K562 (cell line): Measurements from ENCODE around the gene PRSS21. TPM values are rescaled to one million over a fixed set of nuclear protein-coding genes. Genes with fewer than 3 reads are reported as not detected.

Experiments
- ATAC-seq: fragments of 200-7000 bp; cut with Tn5 transposase; 3 replicates; pipeline ENCODE4 v1.9.1; 2020; ENCODE audit warnings: moderate library complexity
- BruUV-seq: library from RNA; stranded (reverse); fragments of 400-500 nt; replicated peaks from 2 replicates; lab custom pipeline; 2021; lab: Mats Ljungman, UMichigan
- CTCF ChIA-PET: fragments of 300-600 bp; formaldehyde crosslinking; extraction: SDS; loops from one replicate; lab custom pipeline; 2021; ENCODE audit warnings: low intra/inter-chr PET ratio; lab: Yijun Ruan, JAX
- POLR2A ChIA-PET: fragments of 300-600, 350-650 bp; sonication (Branson Sonifier 250); formaldehyde crosslinking; extraction: SDS; loops from one replicate; lab custom pipeline; 2021; ENCODE audit warnings: antibody characterized with exemption, inconsistent platforms; lab: Yijun Ruan, JAX
- DNase-seq, 4 experiments: peaks; one replicate each; pipeline versions ENCODE4 v3.0.0 to v3.0.0-alpha.2; 2011 to 2018; ENCODE audit warnings: low spot score in 3 of 4, mixed read lengths in 3 of 4; ENCODE audit errors: extremely low read depth in 1 of 4
- FAIRE-seq: peaks from 2 replicates; lab custom pipeline; 2011; peaks lifted over from hg19 to GRCh38; lab: Jason Lieb, UNC
- H2AFZ ChIP-seq: 2 replicates; pipeline ENCODE4 v1.6.0; 2011; ENCODE audit warnings: low read depth, low read length, control low read depth, inconsistent platforms
- H3K27ac ChIP-seq: fragments of 200-600 bp; 3 replicates; pipeline ENCODE4 v1.8.0; 2011; ENCODE audit warnings: low read depth, mild to moderate bottlenecking, control low read depth, inconsistent platforms, low read length, moderate library complexity, mixed read lengths; ENCODE audit errors: extremely low read depth
- H3K27me3 ChIP-seq, 2 experiments: fragments of 300-600 bp in 1 of 2; 2 replicates in 1 of 2; 3 replicates in 1 of 2; pipeline versions ENCODE4 v1.6.0 to v1.8.0; 2011; ENCODE audit warnings: inconsistent platforms in 2 of 2, low read length in 2 of 2, mild to moderate bottlenecking in 1 of 2, mixed read lengths in 1 of 2, moderate library complexity in 1 of 2; ENCODE audit not compliant: control insufficient read depth in 2 of 2, insufficient read depth in 2 of 2
- H3K36me3 ChIP-seq: fragments of 300-600 bp; 3 replicates; pipeline ENCODE4 v1.8.0; 2011; ENCODE audit warnings: mild to moderate bottlenecking, low read length, inconsistent platforms; ENCODE audit not compliant: control insufficient read depth, insufficient read depth
- H3K4me1 ChIP-seq, 2 experiments: fragments of 200-600 bp in 1 of 2; replicated peaks in 1 of 2; 2 replicates in 1 of 2; 3 replicates in 1 of 2; pipeline versions ENCODE4 v1.5.1 to v1.8.0; 2011; ENCODE audit warnings: inconsistent platforms in 2 of 2, low read length in 2 of 2, mild to moderate bottlenecking in 1 of 2, mixed read lengths in 1 of 2, moderate library complexity in 1 of 2; ENCODE audit not compliant: control insufficient read depth in 2 of 2, insufficient read depth in 2 of 2
- H3K4me2 ChIP-seq: 2 replicates; pipeline ENCODE4 v1.6.1; 2011; ENCODE audit warnings: low read length, control low read depth, inconsistent platforms, mixed read lengths; ENCODE audit not compliant: insufficient read depth
- H3K4me3 ChIP-seq: fragments of 200-600 bp; sonication (generic), shearing (Covaris generic); 2 replicates; pipeline ENCODE4 v1.5.1; 2016; ENCODE audit warnings: control low read depth, inconsistent platforms
- H3K79me2 ChIP-seq: fragments of 200-600 bp; 3 replicates; pipeline ENCODE4 v1.8.0; 2011; ENCODE audit warnings: low read length, inconsistent platforms; ENCODE audit not compliant: control insufficient read depth, insufficient read depth
- H3K9ac ChIP-seq, 2 experiments: 2 replicates each; pipeline versions ENCODE4 v1.6.0 to v1.6.1; 2011; ENCODE audit warnings: low read depth in 2 of 2, low read length in 2 of 2, control low read depth in 1 of 2, inconsistent platforms in 1 of 2, mild to moderate bottlenecking in 1 of 2, mixed read lengths in 1 of 2; ENCODE audit not compliant: insufficient read depth in 1 of 2
- H3K9me1 ChIP-seq: one replicate; pipeline ENCODE4 v1.6.0; 2011; ENCODE audit warnings: inconsistent platforms, mild to moderate bottlenecking, low read length, moderate library complexity; ENCODE audit not compliant: control insufficient read depth, insufficient read depth
- H3K9me3 ChIP-seq: replicated peaks from 2 replicates; pipeline ENCODE4 v1.5.1; 2011; ENCODE audit warnings: low read depth, low read length, inconsistent platforms; ENCODE audit not compliant: control insufficient read depth, insufficient read depth
- H4K20me1 ChIP-seq: replicated peaks from 2 replicates; pipeline ENCODE4 v1.6.1; 2011; ENCODE audit warnings: low read length, inconsistent platforms, mixed read lengths; ENCODE audit not compliant: control insufficient read depth, insufficient read depth
- CHD2 ChIP-seq: IDR thresholded peaks from 2 replicates; pipeline ENCODE4 v1.6.1; 2011; ENCODE audit warnings: low read depth, low read length
- COPS2 ChIP-seq: fragments of 450-650 bp; conservative IDR thresholded peaks from 2 replicates; pipeline ENCODE4 v1.6.1; 2016; ENCODE audit warnings: mild to moderate bottlenecking, moderate library complexity
- ESRRB ChIP-seq: fragments of 250-450 bp; sonication (Bioruptor Pico); IDR thresholded peaks from 2 replicates; pipeline ENCODE4 v1.5.0; 2020; ENCODE audit warnings: mild to moderate bottlenecking, moderate library complexity, borderline replicate concordance
- GATAD2A ChIP-seq: fragments of 450-650 bp; IDR thresholded peaks from 2 replicates; pipeline ENCODE4 v1.6.1; 2017
- HDAC8 ChIP-seq: fragments of 450-650 bp; IDR thresholded peaks from 2 replicates; pipeline ENCODE4 v1.6.1; 2016; ENCODE audit warnings: mild to moderate bottlenecking, missing genetic modification characterization, moderate library complexity, missing compliant biosample characterization
- MAFG ChIP-seq: fragments of 450-650 bp; conservative IDR thresholded peaks from 2 replicates; pipeline ENCODE4 v1.6.1; 2016; ENCODE audit warnings: missing genetic modification characterization, missing compliant biosample characterization
- NFIC ChIP-seq: fragments of 450-650 bp; IDR thresholded peaks from 2 replicates; pipeline ENCODE4 v1.6.1; 2017; ENCODE audit warnings: mild to moderate bottlenecking, inconsistent platforms
- RBM34 ChIP-seq: fragments of 200-400 bp; formaldehyde crosslinking; IDR thresholded peaks from 2 replicates; pipeline ENCODE4 v1.6.1; 2018; ENCODE audit warnings: low read length, borderline replicate concordance; ENCODE audit not compliant: insufficient read depth
- SMARCB1 ChIP-seq: IDR thresholded peaks from 2 replicates; pipeline ENCODE4 v1.6.1; 2011; ENCODE audit warnings: improper control_type of control experiment, low read depth; ENCODE audit not compliant: insufficient read length
- SOX6 ChIP-seq: fragments of 450-650 bp; IDR thresholded peaks from 2 replicates; pipeline ENCODE4 v1.6.1; 2014; ENCODE audit warnings: mild to moderate bottlenecking
- ZNF408 ChIP-seq: fragments of 250-450 bp; sonication (Bioruptor Pico); IDR thresholded peaks from 2 replicates; pipeline ENCODE4 v1.4.0; 2020; ENCODE audit warnings: low read depth, mild to moderate bottlenecking, moderate library complexity
- ZNF707 ChIP-seq: fragments of 250-450 bp; sonication (Bioruptor Pico); conservative IDR thresholded peaks from 2 replicates; pipeline ENCODE4 v1.8.0; 2022; ENCODE audit warnings: inconsistent platforms, mild to moderate bottlenecking, moderate library complexity
- WGBS: fragments of 100-300 bp; shearing (Covaris generic); methylation state at CpG from one replicate; pipeline ENCODE4 v1.1.6; 2016; ENCODE audit warnings: low coverage, mixed read lengths; ENCODE audit not compliant: insufficient coverage; ENCODE audit errors: missing lambda C conversion rate; 5-methylcytosine and 5-hydroxymethylcytosine counted together
- in situ Hi-C: fragments of 300-500 bp; cut with MboI; formaldehyde crosslinking; loops from 4 replicates; pipeline ENCODE4 v1.15.0; 2018; ENCODE audit warnings: inconsistent platforms, mixed read lengths
- intact Hi-C: fragments of 100-400 bp; cut with micrococcal nuclease; formaldehyde crosslinking; loops from 2 replicates; pipeline ENCODE4 v1.14.2; 2022
- polyA plus RNA-seq, 8 experiments: library from polyadenylated mRNA; depleted of rRNA in 4 of 8; stranded (reverse) in 5 of 8; unstranded in 3 of 8; fragments of >200 nt; fragmentation: Nextera tagmentation in 2 of 8; fragmentation: Illumina TruSeq in 1 of 8; extraction: Ambion mirVana in 2 of 8; extraction: Trizol in 1 of 8; gene quantifications; 2 replicates each; pipeline versions ENCODE4 v1.2.1 to v1.2.3, GENCODE V29; 2011 to 2014; ENCODE audit warnings: inconsistent platforms in 1 of 8, missing spikeins in 1 of 8
- total RNA-seq, 7 experiments: library from RNA; depleted of rRNA in 6 of 7; stranded (reverse); fragments of >200 nt in 6 of 7; fragmentation: Illumina TruSeq in 2 of 7; extraction: Trizol in 2 of 7; gene quantifications; 2 replicates each; pipeline versions ENCODE4 v1.2.1 to v1.2.3, GENCODE V29; 2011 to 2021; ENCODE audit warnings: low replicate concordance in 1 of 7
- TF ChIP-seq, protein P1 (sequence below): fragments of 250-450 bp; sonication (Bioruptor Pico); IDR thresholded peaks from 2 replicates; pipeline ENCODE4 v1.4.0; 2020; ENCODE audit warnings: mild to moderate bottlenecking

PRSS21 gene
- total and polyA plus RNA-seq, 9 of the 15 experiments (the other 6 are each of a cell fraction or from before 2014, with no cell fraction given) = 12.1 to 121 (median 61.3) TPM

DNA sequence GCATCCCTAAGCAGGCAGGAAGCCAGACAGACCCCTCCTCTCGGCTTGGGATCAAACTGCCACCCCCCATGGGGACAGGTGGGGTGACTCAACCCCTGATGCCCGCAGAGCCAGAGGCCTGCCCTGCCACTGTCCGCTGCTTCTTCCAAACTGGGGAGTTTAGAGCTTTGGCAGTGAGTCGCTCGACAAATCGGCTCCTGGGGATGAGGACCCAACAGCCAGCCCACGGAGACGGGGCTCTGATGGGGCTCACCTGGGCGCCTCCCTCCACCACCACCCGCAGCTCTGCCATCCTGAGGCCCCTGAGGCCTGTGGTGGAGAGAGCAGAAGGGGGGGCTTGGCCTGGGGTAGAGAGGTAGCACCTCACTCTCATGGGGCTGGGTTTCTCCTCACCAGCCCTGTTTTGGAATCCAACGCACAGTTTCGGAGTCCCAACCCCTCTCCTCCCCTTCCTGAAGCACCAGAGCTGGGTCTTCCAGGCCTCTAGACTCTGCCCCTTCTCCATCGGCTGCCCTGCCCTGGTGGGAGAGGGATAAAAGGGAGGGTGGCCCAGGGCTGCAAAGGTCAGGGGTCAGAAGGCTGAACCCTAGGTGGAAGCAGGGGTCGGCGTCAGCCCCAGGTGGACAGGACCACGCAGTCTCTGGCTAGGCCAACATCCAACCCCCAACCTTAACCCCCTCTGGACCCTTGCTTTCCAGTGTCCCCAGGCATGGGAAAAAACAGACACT is 35.1 kb downstream of the PRSS21 start (continued):
- TF ChIP-seq ZNF408 (CRISPR knock-in tag) = no peak
- no peak for TF ChIP-seq SMARCB1
- no peak for TF ChIP-seq GATAD2A
- no peak for TF ChIP-seq MAFG (tag)
- TF ChIP-seq RBM34 = no peak
- TF ChIP-seq SOX6 = no peak
- TF ChIP-seq ESRRB = no peak
- no peak for TF ChIP-seq COPS2
- TF ChIP-seq HDAC8 (tag) = no peak
- TF ChIP-seq, all 486 proteins: peak for 0

DNA sequence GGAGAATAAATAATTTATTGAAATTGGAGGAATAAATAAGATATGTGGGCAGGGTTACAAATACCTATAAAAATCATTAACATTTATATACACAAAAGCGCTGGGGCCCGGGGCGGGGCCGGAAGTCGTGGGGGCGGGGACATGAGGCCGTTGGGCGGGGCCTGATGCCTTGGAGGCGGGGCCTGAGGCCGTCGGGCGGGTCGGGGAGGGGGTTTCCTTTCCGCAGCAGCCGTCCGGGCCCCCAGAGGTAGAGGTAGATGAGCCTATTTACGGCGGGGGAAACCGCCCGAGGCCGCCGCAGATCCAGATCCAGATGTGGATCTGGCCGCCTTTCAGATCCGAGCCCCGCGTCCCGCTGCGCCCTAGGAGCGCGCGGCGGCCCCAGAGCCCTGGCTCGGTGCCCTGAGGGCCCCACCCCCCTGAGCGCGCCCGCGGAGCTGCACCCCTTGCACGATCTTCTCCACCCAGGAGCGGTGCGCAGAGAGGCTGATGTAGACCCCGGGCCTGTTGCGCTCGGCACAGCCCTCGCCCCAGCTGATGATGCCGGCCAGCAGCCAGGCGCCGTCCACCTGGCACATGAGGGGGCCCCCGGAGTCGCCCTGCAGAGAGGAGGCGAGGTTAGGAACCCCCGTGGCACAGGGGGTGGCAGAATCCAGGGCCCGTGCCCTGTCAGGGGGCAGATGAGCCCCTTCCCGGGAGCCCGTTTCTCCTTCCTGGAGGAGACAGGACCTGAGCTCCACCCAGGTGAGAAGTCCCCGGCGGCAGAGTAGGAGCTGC is 35.9 kb downstream of the PRSS21 start:
- H3K4me3 ChIP-seq = 0 out of 2 replicates have a peak overlapping the region, but pooled peaks have one; percentile 8
- no peaks in the 10 kb centered on the region for H3K79me2 ChIP-seq
- POLR2A ChIA-PET = interaction anchor here (0.6 to 0.9 kb wide), 3 partner anchors 8 to 22 kb away, joined by 3 read pairs; no protein-coding TSS in a partner anchor
- H3K4me1 ChIP-seq = peaks cover 7 to 52% of the 10 kb centered on the region in 2 experiments; a peak in 3 of 5 replicates
- no peak overlapping the region for H3K4me2 ChIP-seq
- no peaks in the 10 kb centered on the region for H3K36me3 ChIP-seq
- intact Hi-C loops (no loop called here), in situ Hi-C loops (no loop called here)
- CTCF ChIA-PET = no interaction called here
- H4K20me1 ChIP-seq = no peaks in the 10 kb centered on the region
- peak in 3 of 4 experiments; percentile 56 to 61 (median 57) for DNase-seq
- peaks cover 7% of the 10 kb centered on the region for H3K9me3 ChIP-seq
- no peaks in the 10 kb centered on the region for H3K9me1 ChIP-seq
- WGBS = 40% methylated on average over 30 of the region's 56 CpGs
- BruUV-seq = no TSS peak
- peak; percentile 71 for ATAC-seq
- H3K9ac ChIP-seq = peak overlapping the region in 1 of 2 experiments; percentile 26; a peak in 1 of 4 replicates
- FAIRE-seq = no peak
- H3K27me3 ChIP-seq = peaks cover 7 to 20% of the 10 kb centered on the region in 2 experiments; a peak in 4 of 5 replicates
- H2AFZ ChIP-seq = peak overlapping the region; percentile 39; the same call in 1 of the 2 replicates
- no peak overlapping the region for H3K27ac ChIP-seq
- TF ChIP-seq, protein P1, sequence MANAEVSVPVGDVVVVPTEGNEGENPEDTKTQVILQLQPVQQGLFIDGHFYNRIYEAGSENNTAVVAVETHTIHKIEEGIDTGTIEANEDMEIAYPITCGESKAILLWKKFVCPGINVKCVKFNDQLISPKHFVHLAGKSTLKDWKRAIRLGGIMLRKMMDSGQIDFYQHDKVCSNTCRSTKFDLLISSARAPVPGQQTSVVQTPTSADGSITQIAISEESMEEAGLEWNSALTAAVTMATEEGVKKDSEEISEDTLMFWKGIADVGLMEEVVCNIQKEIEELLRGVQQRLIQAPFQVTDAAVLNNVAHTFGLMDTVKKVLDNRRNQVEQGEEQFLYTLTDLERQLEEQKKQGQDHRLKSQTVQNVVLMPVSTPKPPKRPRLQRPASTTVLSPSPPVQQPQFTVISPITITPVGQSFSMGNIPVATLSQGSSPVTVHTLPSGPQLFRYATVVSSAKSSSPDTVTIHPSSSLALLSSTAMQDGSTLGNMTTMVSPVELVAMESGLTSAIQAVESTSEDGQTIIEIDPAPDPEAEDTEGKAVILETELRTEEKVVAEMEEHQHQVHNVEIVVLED (CRISPR knock-in tag) = no peak
- peak; percentile 49 for TF ChIP-seq NFIC
- TF ChIP-seq ZNF707 (CRISPR knock-in tag) = no peak
- TF ChIP-seq CHD2 = no peak
